Neural cell (in vitro differentiated cells): ENCODE measurements around the gene ING5. TPM values are rescaled to one million over a fixed set of nuclear protein-coding genes. Genes with fewer than 3 reads are reported as not detected.

Source experiments
- H2AFZ ChIP-seq: fragments of 200-600, 300-800 bp; sonication (generic), shearing (Covaris generic); 2 replicates; pipeline ENCODE4 v1.6.0; 2014; ENCODE audit warnings: low read depth, mild to moderate bottlenecking, antibody characterized with exemption, low read length, moderate library complexity
- H3F3A ChIP-seq: fragments of 200-600 bp; shearing (Covaris generic); 2 replicates; pipeline ENCODE4 v1.6.1; 2016; ENCODE audit warnings: mild to moderate bottlenecking, moderate library complexity, mixed read lengths, antibody characterized with exemption, low read length; ENCODE audit not compliant: insufficient read depth, poor library complexity, severe bottlenecking
- H3K27ac ChIP-seq: fragments of 200-600, 300-800 bp; sonication (generic), shearing (Covaris generic); 2 replicates; pipeline ENCODE4 v1.5.1; 2014; ENCODE audit warnings: mild to moderate bottlenecking, low read length, moderate library complexity
- H3K27me3 ChIP-seq: fragments of 300-800, 200-600 bp; sonication (generic), shearing (Covaris generic); 2 replicates; pipeline ENCODE4 v1.6.0; 2014; ENCODE audit warnings: mild to moderate bottlenecking, low read depth, low read length, moderate library complexity; ENCODE audit not compliant: insufficient read depth
- H3K36me3 ChIP-seq: fragments of 300-800, 200-600 bp; sonication (generic), shearing (Covaris generic); 2 replicates; pipeline ENCODE4 v1.5.1; 2014; ENCODE audit warnings: mild to moderate bottlenecking, antibody characterized with exemption, low read length, moderate library complexity; ENCODE audit not compliant: insufficient read depth
- H3K4me2 ChIP-seq: fragments of 300-800, 200-600 bp; sonication (generic), shearing (Covaris generic); 2 replicates; pipeline ENCODE4 v1.6.0; 2014; ENCODE audit warnings: mild to moderate bottlenecking, low read length
- H3K4me3 ChIP-seq: fragments of 300-800, 200-600 bp; sonication (generic), shearing (Covaris generic); 2 replicates; pipeline ENCODE4 v1.5.1; 2014; ENCODE audit warnings: mild to moderate bottlenecking, low read length, moderate library complexity
- H3K79me2 ChIP-seq: fragments of 200-600 bp; shearing (Covaris generic); replicated peaks from 2 replicates; pipeline ENCODE4 v1.6.0; 2014; ENCODE audit warnings: mild to moderate bottlenecking, low read length, moderate library complexity; ENCODE audit not compliant: insufficient read depth
- H3K9ac ChIP-seq: fragments of 300-800, 200-600 bp; sonication (generic), shearing (Covaris generic); 2 replicates; pipeline ENCODE4 v1.6.1; 2016; ENCODE audit warnings: mild to moderate bottlenecking, low read length, mixed read lengths
- H3K9me2 ChIP-seq: fragments of 200-600 bp; shearing (Covaris generic); 2 replicates; pipeline ENCODE4 v1.6.1; 2016; ENCODE audit warnings: mild to moderate bottlenecking, low read length, mixed read lengths; ENCODE audit not compliant: insufficient read depth
- H3K9me3 ChIP-seq: fragments of 200-600, 300-800 bp; sonication (generic), shearing (Covaris generic); 2 replicates; pipeline ENCODE4 v1.6.1; 2016; ENCODE audit warnings: mild to moderate bottlenecking, mixed run types, low read length, moderate library complexity, mixed read lengths
- H4K20me1 ChIP-seq: fragments of 200-600 bp; shearing (Covaris generic); 2 replicates; pipeline ENCODE4 v1.6.1; 2016; ENCODE audit warnings: mild to moderate bottlenecking, mixed run types; ENCODE audit not compliant: insufficient read depth
- CTCF ChIP-seq: fragments of 450-650 bp; IDR thresholded peaks from 2 replicates; pipeline ENCODE4 v1.5.1; 2014; ENCODE audit warnings: antibody characterized with exemption, mild to moderate bottlenecking, moderate library complexity; ENCODE audit not compliant: poor library complexity, severe bottlenecking
- EP300 ChIP-seq: fragments of 450-650 bp; conservative IDR thresholded peaks from 2 replicates; pipeline ENCODE4 v1.6.1; 2014; ENCODE audit warnings: antibody characterized with exemption, mild to moderate bottlenecking, moderate library complexity; ENCODE audit not compliant: poor library complexity, severe bottlenecking
- EZH2 ChIP-seq: fragments of 200-600, 300-800 bp; shearing (Covaris generic), sonication (generic); IDR thresholded peaks from 2 replicates; pipeline ENCODE4 v1.6.1; 2014; ENCODE audit warnings: antibody characterized with exemption, low read length, borderline replicate concordance, mild to moderate bottlenecking; ENCODE audit not compliant: insufficient read depth, poor library complexity, severe bottlenecking
- MXI1 ChIP-seq: fragments of 450-650 bp; conservative IDR thresholded peaks from 2 replicates; pipeline ENCODE4 v1.6.1; 2014; ENCODE audit warnings: antibody characterized with exemption, mild to moderate bottlenecking; ENCODE audit not compliant: poor library complexity, severe bottlenecking
- POLR2AphosphoS5 ChIP-seq: IDR thresholded peaks from 2 replicates; pipeline ENCODE4 v1.6.1; 2012
- RAD21 ChIP-seq: fragments of 450-650 bp; conservative IDR thresholded peaks from 2 replicates; pipeline ENCODE4 v1.6.1; 2014; ENCODE audit warnings: antibody characterized with exemption, mild to moderate bottlenecking, moderate library complexity
- REST ChIP-seq: IDR thresholded peaks from 2 replicates; pipeline ENCODE4 v1.6.1; 2012; ENCODE audit warnings: borderline replicate concordance
- SMC3 ChIP-seq: fragments of 450-650 bp; conservative IDR thresholded peaks from 2 replicates; pipeline ENCODE4 v1.6.1; 2014; ENCODE audit warnings: antibody characterized with exemption, mild to moderate bottlenecking, moderate library complexity; ENCODE audit not compliant: poor library complexity
- TAF1 ChIP-seq: IDR thresholded peaks from 2 replicates; pipeline ENCODE4 v1.6.1; 2012; ENCODE audit warnings: low read depth
- polyA plus RNA-seq: library from polyadenylated mRNA; depleted of rRNA; stranded (reverse); fragments of >200 nt; gene quantifications from 2 replicates; pipeline ENCODE4 v1.2.3, GENCODE V29; 2014

Gene ING5
- polyA plus RNA-seq, 1 donor from 2014 or later = 22.8 TPM

- Histone ChIP-seq H3K36me3 (no peaks in the 10 kb centered on the region), H3K4me2 (no peak overlapping the region)
- TF ChIP-seq RAD21 = no peak
- no peak for TF ChIP-seq SMC3
- no peak for TF ChIP-seq EZH2
- no peak for TF ChIP-seq EP300
- TF ChIP-seq REST = no peak
- TF ChIP-seq CTCF = no peak
- TF ChIP-seq TAF1 = no peak
- TF ChIP-seq POLR2AphosphoS5 = no peak
- TF ChIP-seq MXI1 = no peak
Measured at GRCh38 chr2:241680044-241680443, 21.8 kb upstream of the ING5 start.

GRCh38 chr2:241680827-241681599, 20.8 kb upstream of the ING5 start:
- no peak for TF ChIP-seq MXI1
- no peak for TF ChIP-seq EZH2
- no peak for TF ChIP-seq SMC3
- no peak for TF ChIP-seq TAF1
- no peak for TF ChIP-seq RAD21
- no peak for TF ChIP-seq EP300
- TF ChIP-seq CTCF = no peak
- no peak for TF ChIP-seq REST
- no peak for TF ChIP-seq POLR2AphosphoS5
- no peak overlapping the region for H3K9ac ChIP-seq

More at GRCh38 chr2:241680044-241680443, 21.8 kb upstream of the ING5 start:
- Histone ChIP-seq H3F3A (no peaks in the 10 kb centered on the region), H3K9me3 (no peaks in the 10 kb centered on the region), H3K9me2 (no peaks in the 10 kb centered on the region), H3K4me3 (no peak overlapping the region), H2AFZ (no peak overlapping the region), H4K20me1 (no peaks in the 10 kb centered on the region), H3K79me2 (peaks cover 4% of the 10 kb centered on the region), H3K27me3 (no peaks in the 10 kb centered on the region), H3K9ac (no peak overlapping the region), H3K27ac (no peak overlapping the region)

More at GRCh38 chr2:241680827-241681599, 20.8 kb upstream of the ING5 start:
- no peak overlapping the region for H2AFZ ChIP-seq
- no peak overlapping the region for H3K4me3 ChIP-seq
- no peak overlapping the region for H3K27ac ChIP-seq
- H3K9me2 ChIP-seq = no peaks in the 10 kb centered on the region
- no peaks in the 10 kb centered on the region for H3K36me3 ChIP-seq
- H3K27me3 ChIP-seq = no peaks in the 10 kb centered on the region
- no peaks in the 10 kb centered on the region for H3K9me3 ChIP-seq
- no peaks in the 10 kb centered on the region for H3F3A ChIP-seq
- H3K79me2 ChIP-seq = peaks cover 11% of the 10 kb centered on the region
- H4K20me1 ChIP-seq = no peaks in the 10 kb centered on the region
- no peak overlapping the region for H3K4me2 ChIP-seq
